Pancreas (tissue), 10 donors: ENCODE data around the gene SSTR1. TPM values are rescaled to one million over a fixed set of nuclear protein-coding genes. Genes with fewer than 3 reads are reported as not detected.

ENCODE experiments used
- ATAC-seq, 4 donors: fragments of 200-7000 bp; cut with Tn5 transposase; one replicate each; pipeline versions ENCODE4 v1.8.0 to v1.9.1; 2020; ENCODE audit warnings: mild to moderate bottlenecking in 4 of 4, moderate library complexity in 4 of 4
- DNase-seq, 6 donors: peaks; one replicate each; pipeline ENCODE4 v3.0.0-alpha.2; 2020
- FAIRE-seq: peaks from 2 replicates; lab custom pipeline; 2012; peaks lifted over from hg19 to GRCh38; lab: Jason Lieb, UNC
- H3K27ac ChIP-seq, 4 donors: fragments of 200-600 bp; sonication (generic); 1 replicate in 3 of 4; 2 replicates in 1 of 4; pipeline versions ENCODE4 v1.5.0 to v1.8.0; 2020
- H3K27me3 ChIP-seq, 4 donors: fragments of 200-600 bp; one replicate each; pipeline ENCODE4 v1.8.0; 2021
- H3K36me3 ChIP-seq, 3 donors: fragments of 200-600 bp; sonication (generic) in 1 of 3; one replicate each; pipeline versions ENCODE4 v1.5.0 to v1.8.0; 2020 to 2021
- H3K4me1 ChIP-seq, 3 donors: fragments of 200-600 bp; one replicate each; pipeline ENCODE4 v1.8.0; 2021
- H3K4me3 ChIP-seq, 4 donors: fragments of 200-600 bp; sonication (generic) in 2 of 4; one replicate each; pipeline versions ENCODE4 v1.5.0 to v1.8.0; 2020 to 2021
- H3K9me3 ChIP-seq, 4 donors: fragments of 200-600 bp; one replicate each; pipeline ENCODE4 v1.8.0; 2021
- CTCF ChIP-seq, 4 donors: fragments of 200-600 bp; sonication (generic) in 3 of 4; IDR thresholded peaks; one replicate each; pipeline versions ENCODE4 v1.5.0 to v1.8.0; 2021; ENCODE audit warnings: antibody characterized with exemption in 4 of 4
- WGBS, 2 donors: extraction: QIAGEN DNeasy Blood & Tissue Kit; methylation state at CpG; one replicate each; pipeline ENCODE4 v1.1.7; 2013; 5-methylcytosine and 5-hydroxymethylcytosine counted together
- intact Hi-C, 3 donors: fragments of 100-400 bp; cut with DNase I; formaldehyde crosslinking; loops; one replicate each; pipeline versions ENCODE4 v1.11.1 to v1.14.2; 2022
- polyA plus RNA-seq, 2 donors: library from polyadenylated mRNA; stranded (reverse); fragments of 200-250 nt; gene quantifications; one replicate each; pipeline ENCODE4 v1.2.3, GENCODE V29; 2013
- total RNA-seq, 6 donors: library from RNA; stranded (reverse); fragmentation: NEBNext Ultra II Directional in 4 of 6; extraction: Animal tissue kit (Norgen Biotek cat#: 25700) in 4 of 6; gene quantifications; one replicate each; pipeline versions ENCODE4 v1.2.1 to v1.2.4, GENCODE V29; 2021 to 2023
- donor health status: healthy with polysubstance abuse.
- donor health status: DM: no; HTN: no; CAD: no; lungs with moderate emphysema.
- donor health status: DM: no; HTN: no; CAD: no.
- donor health status: control.
- donor health status: control.
- donor health status: Bipolar disorder and iron deficiency.
- donor health status: DM: yes; HTN: yes; CAD: no.
- donor health status: DM: no; HTN: no; CAD: no.
- donor health status: DM: no; HTN: no; CAD: no.
- donor health status: DM: yes; HTN: yes; CAD: no.

SSTR1 gene
- total and polyA plus RNA-seq, 8 donors = 0.95 to 8.1 (median 2.1) TPM

- Histone ChIP-seq H3K36me3 (no peaks in the 10 kb centered on the region), H3K27me3 (no peaks in the 10 kb centered on the region), H3K9me3 (no peaks in the 10 kb centered on the region), H3K27ac (no peak overlapping the region), H3K4me3 (no peak overlapping the region), H3K4me1 (no peaks in the 10 kb centered on the region)
- DNase-seq (no peak), FAIRE-seq (no peak), ATAC-seq (no peak)
- WGBS, 2 donors = 61 to 70% methylated on average over 2 of the region's 2 CpGs
- intact Hi-C loops = no loop called here
- TF ChIP-seq CTCF (IDR thresholded peaks at IDR 0.05) = no peak
These were observed 33.0 kb upstream of the SSTR1 start for GRCh38 chr14:38174711-38175110.

- no peak for DNase-seq
- intact Hi-C loops = no loop called here
- Histone ChIP-seq H3K4me1 (no peaks in the 10 kb centered on the region), H3K27me3 (no peaks in the 10 kb centered on the region), H3K36me3 (no peaks in the 10 kb centered on the region), H3K27ac (no peak overlapping the region), H3K9me3 (no peaks in the 10 kb centered on the region), H3K4me3 (no peak overlapping the region)
- WGBS, 2 donors = 77 to 85% methylated on average over 2 of the region's 2 CpGs
- no peak for FAIRE-seq
- no peak for TF ChIP-seq CTCF (IDR thresholded peaks at IDR 0.05)
- no peak for ATAC-seq
These were observed 32.0 kb upstream of the SSTR1 start for GRCh38 chr14:38175658-38176057.

GRCh38 chr14:38176379-38176778 is 31.3 kb upstream of the SSTR1 start:
- no peaks in the 10 kb centered on the region for H3K4me1 ChIP-seq
- FAIRE-seq = no peak
- no peak for TF ChIP-seq CTCF (IDR thresholded peaks at IDR 0.05)
- ATAC-seq = no peak
- H3K36me3 ChIP-seq = no peaks in the 10 kb centered on the region
- H3K4me3 ChIP-seq = no peak overlapping the region
- 65 to 76% methylated on average over 1 of the region's 1 CpG for WGBS, 2 donors
- DNase-seq = no peak
- no peaks in the 10 kb centered on the region for H3K9me3 ChIP-seq
- no peaks in the 10 kb centered on the region for H3K27me3 ChIP-seq
- no peak overlapping the region for H3K27ac ChIP-seq
- intact Hi-C loops = no loop called here

GRCh38 chr14:38184132-38184531 is 23.6 kb upstream of the SSTR1 start:
- intact Hi-C loops = no loop called here
- Histone ChIP-seq H3K36me3 (no peaks in the 10 kb centered on the region), H3K4me1 (no peaks in the 10 kb centered on the region), H3K4me3 (no peak overlapping the region), H3K27me3 (no peaks in the 10 kb centered on the region), H3K27ac (no peak overlapping the region), H3K9me3 (no peaks in the 10 kb centered on the region)
- FAIRE-seq (no peak), ATAC-seq (no peak), DNase-seq (no peak)
- TF ChIP-seq CTCF (IDR thresholded peaks at IDR 0.05) = no peak

- H3K27me3 ChIP-seq = no peaks in the 10 kb centered on the region
- H3K4me1 ChIP-seq = no peaks in the 10 kb centered on the region
- no peak overlapping the region for H3K4me3 ChIP-seq
- 25 to 35% methylated on average over 1 of the region's 1 CpG for WGBS, 2 donors
- no peak for ATAC-seq
- no peak for FAIRE-seq
- H3K27ac ChIP-seq = no peak overlapping the region
- no peak for TF ChIP-seq CTCF (IDR thresholded peaks at IDR 0.05)
- intact Hi-C loops = no loop called here
- DNase-seq = no peak
- H3K36me3 ChIP-seq = no peaks in the 10 kb centered on the region
- no peaks in the 10 kb centered on the region for H3K9me3 ChIP-seq
These were observed 22.0 kb upstream of the SSTR1 start for GRCh38 chr14:38185671-38186070.
